K562 (cell line): Measurements from ENCODE around the gene DNAH10. TPM values are rescaled to one million over a fixed set of nuclear protein-coding genes. Genes with fewer than 3 reads are reported as not detected.

Source experiments
- ATAC-seq: fragments of 200-7000 bp; cut with Tn5 transposase; 3 replicates; pipeline ENCODE4 v1.9.1; 2020; ENCODE audit warnings: moderate library complexity
- BruUV-seq: library from RNA; stranded (reverse); fragments of 400-500 nt; replicated peaks from 2 replicates; lab custom pipeline; 2021; lab: Mats Ljungman, UMichigan
- CTCF ChIA-PET: fragments of 300-600 bp; formaldehyde crosslinking; extraction: SDS; loops from one replicate; lab custom pipeline; 2021; ENCODE audit warnings: low intra/inter-chr PET ratio; lab: Yijun Ruan, JAX
- POLR2A ChIA-PET: fragments of 300-600, 350-650 bp; sonication (Branson Sonifier 250); formaldehyde crosslinking; extraction: SDS; loops from one replicate; lab custom pipeline; 2021; ENCODE audit warnings: antibody characterized with exemption, inconsistent platforms; lab: Yijun Ruan, JAX
- DNase-seq, 4 experiments: peaks; one replicate each; pipeline versions ENCODE4 v3.0.0 to v3.0.0-alpha.2; 2011 to 2018; ENCODE audit warnings: low spot score in 3 of 4, mixed read lengths in 3 of 4; ENCODE audit errors: extremely low read depth in 1 of 4
- FAIRE-seq: peaks from 2 replicates; lab custom pipeline; 2011; peaks lifted over from hg19 to GRCh38; lab: Jason Lieb, UNC
- H2AFZ ChIP-seq: 2 replicates; pipeline ENCODE4 v1.6.0; 2011; ENCODE audit warnings: low read depth, low read length, control low read depth, inconsistent platforms
- H3K27ac ChIP-seq: fragments of 200-600 bp; 3 replicates; pipeline ENCODE4 v1.8.0; 2011; ENCODE audit warnings: low read depth, mild to moderate bottlenecking, control low read depth, inconsistent platforms, low read length, moderate library complexity, mixed read lengths; ENCODE audit errors: extremely low read depth
- H3K27me3 ChIP-seq, 2 experiments: fragments of 300-600 bp in 1 of 2; 2 replicates in 1 of 2; 3 replicates in 1 of 2; pipeline versions ENCODE4 v1.6.0 to v1.8.0; 2011; ENCODE audit warnings: inconsistent platforms in 2 of 2, low read length in 2 of 2, mild to moderate bottlenecking in 1 of 2, mixed read lengths in 1 of 2, moderate library complexity in 1 of 2; ENCODE audit not compliant: control insufficient read depth in 2 of 2, insufficient read depth in 2 of 2
- H3K36me3 ChIP-seq: fragments of 300-600 bp; 3 replicates; pipeline ENCODE4 v1.8.0; 2011; ENCODE audit warnings: mild to moderate bottlenecking, low read length, inconsistent platforms; ENCODE audit not compliant: control insufficient read depth, insufficient read depth
- H3K4me1 ChIP-seq, 2 experiments: fragments of 200-600 bp in 1 of 2; replicated peaks in 1 of 2; 2 replicates in 1 of 2; 3 replicates in 1 of 2; pipeline versions ENCODE4 v1.5.1 to v1.8.0; 2011; ENCODE audit warnings: inconsistent platforms in 2 of 2, low read length in 2 of 2, mild to moderate bottlenecking in 1 of 2, mixed read lengths in 1 of 2, moderate library complexity in 1 of 2; ENCODE audit not compliant: control insufficient read depth in 2 of 2, insufficient read depth in 2 of 2
- H3K4me2 ChIP-seq: 2 replicates; pipeline ENCODE4 v1.6.1; 2011; ENCODE audit warnings: low read length, control low read depth, inconsistent platforms, mixed read lengths; ENCODE audit not compliant: insufficient read depth
- H3K4me3 ChIP-seq: fragments of 200-600 bp; sonication (generic), shearing (Covaris generic); 2 replicates; pipeline ENCODE4 v1.5.1; 2016; ENCODE audit warnings: control low read depth, inconsistent platforms
- H3K79me2 ChIP-seq: fragments of 200-600 bp; 3 replicates; pipeline ENCODE4 v1.8.0; 2011; ENCODE audit warnings: low read length, inconsistent platforms; ENCODE audit not compliant: control insufficient read depth, insufficient read depth
- H3K9ac ChIP-seq, 2 experiments: 2 replicates each; pipeline versions ENCODE4 v1.6.0 to v1.6.1; 2011; ENCODE audit warnings: low read depth in 2 of 2, low read length in 2 of 2, control low read depth in 1 of 2, inconsistent platforms in 1 of 2, mild to moderate bottlenecking in 1 of 2, mixed read lengths in 1 of 2; ENCODE audit not compliant: insufficient read depth in 1 of 2
- H3K9me1 ChIP-seq: one replicate; pipeline ENCODE4 v1.6.0; 2011; ENCODE audit warnings: inconsistent platforms, mild to moderate bottlenecking, low read length, moderate library complexity; ENCODE audit not compliant: control insufficient read depth, insufficient read depth
- H3K9me3 ChIP-seq: replicated peaks from 2 replicates; pipeline ENCODE4 v1.5.1; 2011; ENCODE audit warnings: low read depth, low read length, inconsistent platforms; ENCODE audit not compliant: control insufficient read depth, insufficient read depth
- H4K20me1 ChIP-seq: replicated peaks from 2 replicates; pipeline ENCODE4 v1.6.1; 2011; ENCODE audit warnings: low read length, inconsistent platforms, mixed read lengths; ENCODE audit not compliant: control insufficient read depth, insufficient read depth
- FOXJ3 ChIP-seq: sonication (generic); formaldehyde crosslinking; IDR thresholded peaks from 2 replicates; pipeline ENCODE4 v1.4.0; 2020; ENCODE audit warnings: mild to moderate bottlenecking, missing genetic modification reagents
- RBM34 ChIP-seq: fragments of 200-400 bp; formaldehyde crosslinking; IDR thresholded peaks from 2 replicates; pipeline ENCODE4 v1.6.1; 2018; ENCODE audit warnings: low read length, borderline replicate concordance; ENCODE audit not compliant: insufficient read depth
- TAF9B ChIP-seq: fragments of 450-650 bp; IDR thresholded peaks from 2 replicates; pipeline ENCODE4 v1.6.1; 2018; ENCODE audit warnings: mild to moderate bottlenecking; ENCODE audit not compliant: partially characterized antibody
- ZNF280A ChIP-seq: fragments of 450-650 bp; IDR thresholded peaks from 2 replicates; pipeline ENCODE4 v1.6.1; 2018; ENCODE audit warnings: mild to moderate bottlenecking, low read depth; ENCODE audit not compliant: partially characterized antibody
- WGBS: fragments of 100-300 bp; shearing (Covaris generic); methylation state at CpG from one replicate; pipeline ENCODE4 v1.1.6; 2016; ENCODE audit warnings: low coverage, mixed read lengths; ENCODE audit not compliant: insufficient coverage; ENCODE audit errors: missing lambda C conversion rate; 5-methylcytosine and 5-hydroxymethylcytosine counted together
- in situ Hi-C: fragments of 300-500 bp; cut with MboI; formaldehyde crosslinking; loops from 4 replicates; pipeline ENCODE4 v1.15.0; 2018; ENCODE audit warnings: inconsistent platforms, mixed read lengths
- intact Hi-C: fragments of 100-400 bp; cut with micrococcal nuclease; formaldehyde crosslinking; loops from 2 replicates; pipeline ENCODE4 v1.14.2; 2022
- polyA plus RNA-seq, 8 experiments: library from polyadenylated mRNA; depleted of rRNA in 4 of 8; stranded (reverse) in 5 of 8; unstranded in 3 of 8; fragments of >200 nt; fragmentation: Nextera tagmentation in 2 of 8; fragmentation: Illumina TruSeq in 1 of 8; extraction: Ambion mirVana in 2 of 8; extraction: Trizol in 1 of 8; gene quantifications; 2 replicates each; pipeline versions ENCODE4 v1.2.1 to v1.2.3, GENCODE V29; 2011 to 2014; ENCODE audit warnings: inconsistent platforms in 1 of 8, missing spikeins in 1 of 8
- total RNA-seq, 7 experiments: library from RNA; depleted of rRNA in 6 of 7; stranded (reverse); fragments of >200 nt in 6 of 7; fragmentation: Illumina TruSeq in 2 of 7; extraction: Trizol in 2 of 7; gene quantifications; 2 replicates each; pipeline versions ENCODE4 v1.2.1 to v1.2.3, GENCODE V29; 2011 to 2021; ENCODE audit warnings: low replicate concordance in 1 of 7

Gene DNAH10
- total and polyA plus RNA-seq, 9 of the 15 experiments (the other 6 are each of a cell fraction or from before 2014, with no cell fraction given) = 0.01 to 0.06 (median 0.04) TPM; not detected in 1

- Histone ChIP-seq H3K79me2 (no peaks in the 10 kb centered on the region), H3K9ac (no peak overlapping the region), H3K4me1 (no peaks in the 10 kb centered on the region; a peak in 1 of 5 replicates), H3K27me3 (peaks cover 49 to 69% of the 10 kb centered on the region in 2 experiments; a peak in 4 of 5 replicates), H3K4me3 (no peak overlapping the region), H3K27ac (no peak overlapping the region), H3K9me3 (no peaks in the 10 kb centered on the region), H2AFZ (no peak overlapping the region), H4K20me1 (no peaks in the 10 kb centered on the region), H3K4me2 (no peak overlapping the region), H3K36me3 (no peaks in the 10 kb centered on the region), H3K9me1 (no peaks in the 10 kb centered on the region)
- WGBS = 0% methylated on average over 6 of the region's 6 CpGs
- no peak for DNase-seq
- no peak for ATAC-seq
- no TSS peak for BruUV-seq
- CTCF ChIA-PET = no interaction called here
- in situ Hi-C loops = no loop called here
- TF ChIP-seq FOXJ3 (CRISPR knock-in tag) (no peak), TAF9B (no peak), ZNF280A (no peak), RBM34 (no peak)
- intact Hi-C loops = no loop called here
- peak; percentile 49 for FAIRE-seq
- POLR2A ChIA-PET = interaction anchor here (0.6 to 1.0 kb wide), 2 partner anchors 12 to 265 kb away, joined by 3 to 4 read pairs; no protein-coding TSS in a partner anchor
Observed at GRCh38 chr12:123877968-123878367, 115.9 kb downstream of the DNAH10 start.
